ENCODE measurements around the gene IFNAR1. TPM values are rescaled to one million over a fixed set of nuclear protein-coding genes. Genes with fewer than 3 reads are reported as not detected.

Gene IFNAR1
- polyA plus RNA-seq, 2 of the 4 experiments (the other 2 are of a cell fraction): 14.1 to 14.2 TPM

GRCh38 chr21:33293136-33293535, 31.6 kb upstream of the IFNAR1 start:
- Histone ChIP-seq H3K4me3 (no peak overlapping the region), H3K4me2 (no peak overlapping the region), H3K4me1 (no peaks in the 10 kb centered on the region; the same call in 2 of the 3 replicates), H3K9me3 (no peaks in the 10 kb centered on the region), H3K27ac (no peak overlapping the region)
- WGBS (ENCODE audit: missing lambda C conversion rate): 93% methylated on average over 6 of the region's 7 CpGs
- FAIRE-seq (no peak), ATAC-seq (no peak), DNase-seq (ENCODE audit: low read depth in 1 of 2, low spot score in 1 of 2) (no peak)
- POLR2A ChIA-PET: no interaction called here
- CTCF ChIA-PET: interaction anchor here (1.2 to 1.4 kb wide), 2 partner anchors 10 to 166 kb away, joined by 3 to 4 read pairs; no protein-coding TSS in a partner anchor
- no peak for TF ChIP-seq CEBPB (IDR thresholded peaks at IDR 0.05)
- TF ChIP-seq KDM1A (IDR thresholded peaks at IDR 0.05; ENCODE audit: low read depth): no peak
- TF ChIP-seq TP53 (CRISPR knock-in tag; IDR thresholded peaks at IDR 0.05): no peak
- no peak for TF ChIP-seq MYC (IDR thresholded peaks at IDR 0.05; ENCODE audit: borderline replicate concordance, low read length)
- TF ChIP-seq CTCF (IDR thresholded peaks at IDR 0.05): no peak
- TF ChIP-seq RAD21 (conservative IDR thresholded peaks at IDR 0.05 in 1 of 2, IDR thresholded peaks at IDR 0.05 in 1 of 2): no peak
- no peak for TF ChIP-seq SMC3 (IDR thresholded peaks at IDR 0.05)
- no peak for TF ChIP-seq RFX5 (IDR thresholded peaks at IDR 0.05)

- CTCF ChIA-PET: interaction anchor here (0.7 to 1.4 kb wide), 2 partner anchors 13 to 167 kb away, joined by 3 to 7 read pairs; no protein-coding TSS in a partner anchor
Measured at GRCh38 chr21:33293811-33294216, 31.0 kb upstream of the IFNAR1 start.

GRCh38 chr21:33296156-33296555, 28.6 kb upstream of the IFNAR1 start:
- Histone ChIP-seq H3K4me2 (no peak overlapping the region), H3K27ac (no peak overlapping the region), H3K4me3 (no peak overlapping the region), H3K4me1 (no peaks in the 10 kb centered on the region), H3K9me3 (no peaks in the 10 kb centered on the region)
- FAIRE-seq: no peak
- TF ChIP-seq JUN (IDR thresholded peaks at IDR 0.05) (no peak), ATOH8 (CRISPR knock-in tag; IDR thresholded peaks at IDR 0.05; ENCODE audit: low read depth) (no peak), FOSL2 (IDR thresholded peaks at IDR 0.05) (no peak), FOSL2 (CRISPR knock-in tag; IDR thresholded peaks at IDR 0.05) (no peak), SREBF2 (IDR thresholded peaks at IDR 0.05) (no peak), BCL3 (IDR thresholded peaks at IDR 0.05) (no peak)
- DNase-seq (ENCODE audit: low read depth in 1 of 2, low spot score in 1 of 2): no peak
- ChIA-PET CTCF (interaction anchor here (0.7 to 0.8 kb wide), 2 partner anchors 29 to 608 kb away, joined by 3 read pairs; partner anchors contain the start of gene IFNAR1), POLR2A (no interaction called here)
- no peak for ATAC-seq
- 89% methylated on average over 6 of the region's 6 CpGs for WGBS (ENCODE audit: missing lambda C conversion rate)

More at GRCh38 chr21:33293811-33294216, 31.0 kb upstream of the IFNAR1 start:
- H3K4me3 ChIP-seq: no peak overlapping the region
- POLR2A ChIA-PET: interaction anchor here (0.6 kb wide), 1 partner anchor 158 kb away, joined by 3 read pairs; no protein-coding TSS in a partner anchor
- no peak overlapping the region for H3K27ac ChIP-seq
- no peak for TF ChIP-seq MAX (IDR thresholded peaks at IDR 0.05)
- no peak for TF ChIP-seq HOXB13 (CRISPR knock-in tag; IDR thresholded peaks at IDR 0.05; ENCODE audit: low read depth)
- TF ChIP-seq CHD4 (IDR thresholded peaks at IDR 0.05; ENCODE audit: borderline replicate concordance): no peak
- no peak for TF ChIP-seq FOSL2 (IDR thresholded peaks at IDR 0.05)
- no peak for TF ChIP-seq FOSL2 (CRISPR knock-in tag; IDR thresholded peaks at IDR 0.05)
- no peak for TF ChIP-seq ZSCAN20 (CRISPR knock-in tag; IDR thresholded peaks at IDR 0.05)
- no peak for TF ChIP-seq EHF (CRISPR knock-in tag; IDR thresholded peaks at IDR 0.05)
- TF ChIP-seq TFCP2L1 (CRISPR knock-in tag; IDR thresholded peaks at IDR 0.05): no peak
- TF ChIP-seq HES2 (IDR thresholded peaks at IDR 0.05): no peak
- no peak for TF ChIP-seq E2F6 (IDR thresholded peaks at IDR 0.05; ENCODE audit: borderline replicate concordance, low read depth)
- TF ChIP-seq CHD2 (IDR thresholded peaks at IDR 0.05; ENCODE audit: low read length, partially characterized antibody): no peak
- TF ChIP-seq FOXS1 (CRISPR knock-in tag; IDR thresholded peaks at IDR 0.05): no peak
- no peak for TF ChIP-seq ZNF302 (CRISPR knock-in tag; IDR thresholded peaks at IDR 0.05)
- TF ChIP-seq ZFP36 (IDR thresholded peaks at IDR 0.05; ENCODE audit: borderline replicate concordance, partially characterized antibody): no peak
- H3K9me3 ChIP-seq: no peaks in the 10 kb centered on the region
- no peak for DNase-seq (ENCODE audit: low read depth in 1 of 2, low spot score in 1 of 2)
- no peak for FAIRE-seq
- no peak overlapping the region for H3K4me2 ChIP-seq
- 66% methylated on average over 7 of the region's 7 CpGs for WGBS (ENCODE audit: missing lambda C conversion rate)
- ATAC-seq: no peak
- no peaks in the 10 kb centered on the region for H3K4me1 ChIP-seq
